ENCODE data around the gene CTBP1.

DNA sequence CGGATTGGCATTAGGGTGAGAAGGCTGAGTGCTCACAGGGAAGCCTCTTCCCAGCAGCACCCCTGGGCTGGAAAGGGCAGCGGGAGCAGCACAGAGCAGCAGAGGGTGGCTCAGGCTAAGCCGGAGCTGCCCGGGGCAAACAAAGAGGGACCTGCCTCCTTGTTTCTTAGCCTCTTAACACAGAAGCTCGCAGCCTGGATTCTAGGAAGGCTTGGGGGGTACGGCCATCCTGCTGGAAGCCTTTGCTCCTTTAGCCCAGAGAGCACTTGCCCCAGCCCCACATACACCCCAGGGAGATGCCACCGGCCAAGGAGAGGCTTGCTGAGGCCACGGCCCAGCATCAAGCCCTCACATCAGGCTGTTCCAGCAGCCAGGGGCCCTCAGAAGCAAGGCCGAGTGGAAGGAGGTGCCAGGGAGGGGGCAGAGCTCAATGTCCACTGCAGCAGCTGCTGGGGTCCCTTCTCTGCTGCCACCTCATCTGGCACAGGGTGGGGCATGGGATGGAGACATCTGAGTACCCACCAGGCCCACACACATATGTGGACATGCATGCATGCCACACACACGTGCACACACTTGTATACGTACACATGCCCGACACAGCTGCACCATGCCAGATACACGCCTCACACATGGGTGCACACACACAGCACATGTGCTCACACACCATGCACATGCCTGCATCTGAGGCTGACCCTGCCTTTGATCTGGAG is 56.3 kb downstream of the CTBP1 start:
- TF ChIP-seq, protein P1, sequence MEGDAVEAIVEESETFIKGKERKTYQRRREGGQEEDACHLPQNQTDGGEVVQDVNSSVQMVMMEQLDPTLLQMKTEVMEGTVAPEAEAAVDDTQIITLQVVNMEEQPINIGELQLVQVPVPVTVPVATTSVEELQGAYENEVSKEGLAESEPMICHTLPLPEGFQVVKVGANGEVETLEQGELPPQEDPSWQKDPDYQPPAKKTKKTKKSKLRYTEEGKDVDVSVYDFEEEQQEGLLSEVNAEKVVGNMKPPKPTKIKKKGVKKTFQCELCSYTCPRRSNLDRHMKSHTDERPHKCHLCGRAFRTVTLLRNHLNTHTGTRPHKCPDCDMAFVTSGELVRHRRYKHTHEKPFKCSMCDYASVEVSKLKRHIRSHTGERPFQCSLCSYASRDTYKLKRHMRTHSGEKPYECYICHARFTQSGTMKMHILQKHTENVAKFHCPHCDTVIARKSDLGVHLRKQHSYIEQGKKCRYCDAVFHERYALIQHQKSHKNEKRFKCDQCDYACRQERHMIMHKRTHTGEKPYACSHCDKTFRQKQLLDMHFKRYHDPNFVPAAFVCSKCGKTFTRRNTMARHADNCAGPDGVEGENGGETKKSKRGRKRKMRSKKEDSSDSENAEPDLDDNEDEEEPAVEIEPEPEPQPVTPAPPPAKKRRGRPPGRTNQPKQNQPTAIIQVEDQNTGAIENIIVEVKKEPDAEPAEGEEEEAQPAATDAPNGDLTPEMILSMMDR (IDR thresholded peaks at IDR 0.05), result no peak
- no peak for TF ChIP-seq EZH2 (IDR thresholded peaks at IDR 0.05; ENCODE audit: borderline replicate concordance, insufficient read depth, low read depth, low read length, poor library complexity, severe bottlenecking)
